ENCODE data around the gene NEO1.
A peak's percentile ranks its signal among the peaks of the same experiment; 100 is the strongest.

The NEO1 gene

GRCh38 chr15:73293773-73294172 lies 241.5 kb downstream of the NEO1 start:
- H2BK5ac ChIP-seq (ENCODE audit: low read depth, low read length, poor library complexity) = no peak overlapping the region
- DNase-seq = no peak
- no peak overlapping the region for H4K8ac ChIP-seq (ENCODE audit: low read depth, low read length)
- no peak overlapping the region for H3K27ac ChIP-seq (ENCODE audit: low read depth, low read length)
- peaks cover 2 to 11% of the 10 kb centered on the region in 2 experiments for H3K36me3 ChIP-seq (ENCODE audit: control insufficient read depth in 1 of 2, insufficient read depth in 2 of 2, low read length in 2 of 2)
- WGBS (ENCODE audit: extremely low coverage, insufficient coverage, insufficient read length) = no CpG with 5 or more reads among the region's 4 CpGs
- H4K91ac ChIP-seq (ENCODE audit: low read depth, low read length) = no peak overlapping the region
- no peak overlapping the region for H2AK5ac ChIP-seq (ENCODE audit: low read length)
- H2BK12ac ChIP-seq (ENCODE audit: low read length) = no peak overlapping the region
- no peak overlapping the region for H3K4me2 ChIP-seq (ENCODE audit: low read length)
- no peaks in the 10 kb centered on the region for H3K79me2 ChIP-seq (ENCODE audit: control insufficient read depth, insufficient read depth, low read length, poor library complexity)
- H2BK120ac ChIP-seq (ENCODE audit: insufficient read depth, low read length, poor library complexity) = no peak overlapping the region
- H3K14ac ChIP-seq (ENCODE audit: low read length) = no peak overlapping the region
- peaks cover 2% of the 10 kb centered on the region for H3K79me1 ChIP-seq (ENCODE audit: low read length)
- no peak overlapping the region for H4K12ac ChIP-seq (ENCODE audit: low read depth, low read length)
- H3K23ac ChIP-seq (ENCODE audit: low read length) = no peak overlapping the region
- no peak overlapping the region for H3K4ac ChIP-seq (ENCODE audit: low read depth, low read length)
- H3K9ac ChIP-seq (ENCODE audit: low read length) = no peak overlapping the region
- H3K9me3 ChIP-seq (ENCODE audit: insufficient read depth, low read depth, low read length) = no peaks in the 10 kb centered on the region
- H3K18ac ChIP-seq (ENCODE audit: low read length) = no peak overlapping the region
- no peak overlapping the region for H2AFZ ChIP-seq (ENCODE audit: insufficient read depth, low read length, poor library complexity)
- no peaks in the 10 kb centered on the region for H3K27me3 ChIP-seq (ENCODE audit: insufficient read depth, low read length)
- no peak overlapping the region for H3K4me3 ChIP-seq (ENCODE audit: low read depth, low read length)
- peaks cover 4 to 9% of the 10 kb centered on the region in 2 experiments for H3K4me1 ChIP-seq (ENCODE audit: control insufficient read depth in 1 of 2, insufficient read depth in 2 of 2, low read length in 2 of 2)

- H2BK5ac ChIP-seq (ENCODE audit: low read depth, low read length, poor library complexity) = no peak overlapping the region
- H3K9me3 ChIP-seq (ENCODE audit: insufficient read depth, low read depth, low read length) = no peaks in the 10 kb centered on the region
- no peak overlapping the region for H3K27ac ChIP-seq (ENCODE audit: low read depth, low read length)
- no peak for DNase-seq
- no peak overlapping the region for H3K4me2 ChIP-seq (ENCODE audit: low read length)
- H4K12ac ChIP-seq (ENCODE audit: low read depth, low read length) = no peak overlapping the region
- no peak overlapping the region for H2BK120ac ChIP-seq (ENCODE audit: insufficient read depth, low read length, poor library complexity)
- H3K4me3 ChIP-seq (ENCODE audit: low read depth, low read length) = no peak overlapping the region
- H2BK12ac ChIP-seq (ENCODE audit: low read length) = no peak overlapping the region
- WGBS (ENCODE audit: extremely low coverage, insufficient coverage, insufficient read length) = no CpG with 5 or more reads among the region's 6 CpGs
- H3K36me3 ChIP-seq (ENCODE audit: control insufficient read depth in 1 of 2, insufficient read depth in 2 of 2, low read length in 2 of 2) = peaks cover 2 to 8% of the 10 kb centered on the region in 2 experiments
- no peak overlapping the region for H2AK5ac ChIP-seq (ENCODE audit: low read length)
- H4K8ac ChIP-seq (ENCODE audit: low read depth, low read length) = no peak overlapping the region
- H3K4me1 ChIP-seq (ENCODE audit: control insufficient read depth in 1 of 2, insufficient read depth in 2 of 2, low read length in 2 of 2) = peaks cover 4 to 9% of the 10 kb centered on the region in 2 experiments
- H3K79me2 ChIP-seq (ENCODE audit: control insufficient read depth, insufficient read depth, low read length, poor library complexity) = no peaks in the 10 kb centered on the region
- H2AFZ ChIP-seq (ENCODE audit: insufficient read depth, low read length, poor library complexity) = no peak overlapping the region
- H3K9ac ChIP-seq (ENCODE audit: low read length) = no peak overlapping the region
- H3K79me1 ChIP-seq (ENCODE audit: low read length) = peaks cover 2% of the 10 kb centered on the region
- H3K23ac ChIP-seq (ENCODE audit: low read length) = no peak overlapping the region
- H3K18ac ChIP-seq (ENCODE audit: low read length) = peak overlapping the region; percentile 3
- no peak overlapping the region for H3K14ac ChIP-seq (ENCODE audit: low read length)
- no peaks in the 10 kb centered on the region for H3K27me3 ChIP-seq (ENCODE audit: insufficient read depth, low read length)
- no peak overlapping the region for H4K91ac ChIP-seq (ENCODE audit: low read depth, low read length)
- H3K4ac ChIP-seq (ENCODE audit: low read depth, low read length) = no peak overlapping the region
Observed at GRCh38 chr15:73295630-73296286, 243.5 kb downstream of the NEO1 start.

- Histone ChIP-seq H3K14ac (ENCODE audit: low read length) (no peak overlapping the region), H3K36me3 (ENCODE audit: control insufficient read depth in 1 of 2, insufficient read depth in 2 of 2, low read length in 2 of 2) (peaks cover 2 to 10% of the 10 kb centered on the region in 2 experiments), H3K27ac (ENCODE audit: low read depth, low read length) (no peak overlapping the region), H4K8ac (ENCODE audit: low read depth, low read length) (no peak overlapping the region), H2AFZ (ENCODE audit: insufficient read depth, low read length, poor library complexity) (no peak overlapping the region), H2BK12ac (ENCODE audit: low read length) (no peak overlapping the region), H3K4me1 (ENCODE audit: control insufficient read depth in 1 of 2, insufficient read depth in 2 of 2, low read length in 2 of 2) (peaks cover 4 to 12% of the 10 kb centered on the region in 2 experiments), H3K9me3 (ENCODE audit: insufficient read depth, low read depth, low read length) (no peaks in the 10 kb centered on the region), H4K91ac (ENCODE audit: low read depth, low read length) (no peak overlapping the region), H3K9ac (ENCODE audit: low read length) (no peak overlapping the region), H3K79me2 (ENCODE audit: control insufficient read depth, insufficient read depth, low read length, poor library complexity) (no peaks in the 10 kb centered on the region), H2BK5ac (ENCODE audit: low read depth, low read length, poor library complexity) (no peak overlapping the region), H3K4me2 (ENCODE audit: low read length) (no peak overlapping the region), H3K18ac (ENCODE audit: low read length) (no peak overlapping the region), H3K79me1 (ENCODE audit: low read length) (peaks cover 2% of the 10 kb centered on the region), H3K4me3 (ENCODE audit: low read depth, low read length) (no peak overlapping the region), H3K23ac (ENCODE audit: low read length) (no peak overlapping the region), H2AK5ac (ENCODE audit: low read length) (no peak overlapping the region), H3K4ac (ENCODE audit: low read depth, low read length) (no peak overlapping the region), H2BK120ac (ENCODE audit: insufficient read depth, low read length, poor library complexity) (no peak overlapping the region), H4K12ac (ENCODE audit: low read depth, low read length) (no peak overlapping the region), H3K27me3 (ENCODE audit: insufficient read depth, low read length) (no peaks in the 10 kb centered on the region)
- WGBS (ENCODE audit: extremely low coverage, insufficient coverage, insufficient read length) = no CpG with 5 or more reads among the region's 9 CpGs
- DNase-seq = no peak
Observed at GRCh38 chr15:73296609-73297353, 244.5 kb downstream of the NEO1 start.

GRCh38 chr15:73298522-73299245 lies 246.4 kb downstream of the NEO1 start:
- no CpG with 5 or more reads among the region's 7 CpGs for WGBS (ENCODE audit: extremely low coverage, insufficient coverage, insufficient read length)
- Histone ChIP-seq H3K9me3 (ENCODE audit: insufficient read depth, low read depth, low read length) (no peaks in the 10 kb centered on the region), H3K4me3 (ENCODE audit: low read depth, low read length) (no peak overlapping the region), H2AFZ (ENCODE audit: insufficient read depth, low read length, poor library complexity) (no peak overlapping the region), H3K4me1 (ENCODE audit: control insufficient read depth in 1 of 2, insufficient read depth in 2 of 2, low read length in 2 of 2) (peaks cover 4 to 12% of the 10 kb centered on the region in 2 experiments), H3K27ac (ENCODE audit: low read depth, low read length) (no peak overlapping the region), H3K18ac (ENCODE audit: low read length) (no peak overlapping the region), H2BK5ac (ENCODE audit: low read depth, low read length, poor library complexity) (no peak overlapping the region), H4K8ac (ENCODE audit: low read depth, low read length) (no peak overlapping the region), H3K36me3 (ENCODE audit: control insufficient read depth in 1 of 2, insufficient read depth in 2 of 2, low read length in 2 of 2) (peaks cover 7 to 10% of the 10 kb centered on the region in 2 experiments), H3K27me3 (ENCODE audit: insufficient read depth, low read length) (no peaks in the 10 kb centered on the region), H3K4ac (ENCODE audit: low read depth, low read length) (no peak overlapping the region), H2BK120ac (ENCODE audit: insufficient read depth, low read length, poor library complexity) (no peak overlapping the region), H3K4me2 (ENCODE audit: low read length) (no peak overlapping the region), H4K91ac (ENCODE audit: low read depth, low read length) (no peak overlapping the region), H3K14ac (ENCODE audit: low read length) (no peak overlapping the region), H4K12ac (ENCODE audit: low read depth, low read length) (no peak overlapping the region), H2AK5ac (ENCODE audit: low read length) (no peak overlapping the region), H3K23ac (ENCODE audit: low read length) (no peak overlapping the region), H3K79me1 (ENCODE audit: low read length) (peaks cover 2% of the 10 kb centered on the region), H2BK12ac (ENCODE audit: low read length) (no peak overlapping the region), H3K9ac (ENCODE audit: low read length) (no peak overlapping the region), H3K79me2 (ENCODE audit: control insufficient read depth, insufficient read depth, low read length, poor library complexity) (no peaks in the 10 kb centered on the region)
- DNase-seq = no peak
